Endothelial cell of umbilical vein (primary cell): ENCODE measurements around the gene HAND1. TPM values are rescaled to one million over a fixed set of nuclear protein-coding genes. Genes with fewer than 3 reads are reported as not detected.

ENCODE experiments used
- BruUV-seq: library from RNA; stranded (reverse); fragments of 400-500 nt; replicated peaks from 2 replicates; lab custom pipeline; 2021; lab: Mats Ljungman, UMichigan
- CTCF ChIA-PET: fragments of 300-600, 350-600 bp; sonication (Branson Sonifier 250); formaldehyde crosslinking; loops from one replicate; lab custom pipeline; 2021; ENCODE audit warnings: antibody characterized with exemption, inconsistent platforms; lab: Charles Lee
- POLR2A ChIA-PET: fragments of 300-600, 350-600 bp; sonication (Branson Sonifier 250); formaldehyde crosslinking; loops from one replicate; lab custom pipeline; 2021; ENCODE audit warnings: antibody characterized with exemption, inconsistent platforms; lab: Charles Lee
- DNase-seq: peaks from one replicate; pipeline ENCODE4 v3.0.0-alpha.2; 2011; ENCODE audit warnings: low read depth, low spot score
- FAIRE-seq: peaks from 2 replicates; lab custom pipeline; 2011; peaks lifted over from hg19 to GRCh38; lab: Jason Lieb, UNC
- H2AFZ ChIP-seq: 2 replicates; pipeline ENCODE4 v1.6.0; 2012; ENCODE audit warnings: low read depth, low read length, control low read depth, inconsistent platforms
- H3K27ac ChIP-seq: 2 replicates; pipeline ENCODE4 v1.5.1; 2011; ENCODE audit warnings: low read depth, mild to moderate bottlenecking, control low read depth, low read length, moderate library complexity; ENCODE audit not compliant: insufficient read depth
- H3K27me3 ChIP-seq, 2 experiments: 2 replicates each; pipeline versions ENCODE4 v1.6.0 to v1.6.1; 2011; ENCODE audit warnings: low read length in 2 of 2, mixed read lengths in 1 of 2; ENCODE audit not compliant: control insufficient read depth in 2 of 2, insufficient read depth in 2 of 2
- H3K36me3 ChIP-seq, 2 experiments: 2 replicates in 1 of 2; 3 replicates in 1 of 2; pipeline ENCODE4 v1.5.1; 2011; ENCODE audit warnings: low read length in 2 of 2, mild to moderate bottlenecking in 1 of 2, moderate library complexity in 1 of 2; ENCODE audit not compliant: control insufficient read depth in 2 of 2, insufficient read depth in 2 of 2; ENCODE audit errors: extremely low read depth in 1 of 2
- H3K4me1 ChIP-seq: 3 replicates; pipeline ENCODE4 v1.5.1; 2011; ENCODE audit warnings: mild to moderate bottlenecking, low read length; ENCODE audit not compliant: control insufficient read depth, insufficient read depth; ENCODE audit errors: extremely low read depth
- H3K4me2 ChIP-seq: 2 replicates; pipeline ENCODE4 v1.6.1; 2011; ENCODE audit warnings: low read length, control low read depth, mixed read lengths; ENCODE audit not compliant: insufficient read depth
- H3K4me3 ChIP-seq, 3 experiments: fragments of 200-600 bp in 1 of 3; sonication (generic), shearing (Covaris generic) in 1 of 3; replicated peaks in 1 of 3; 2 replicates each; pipeline ENCODE4 v1.5.1; 2011 to 2016; ENCODE audit warnings: control low read depth in 3 of 3, low read length in 3 of 3, mild to moderate bottlenecking in 2 of 3, inconsistent platforms in 1 of 3, low read depth in 1 of 3, moderate library complexity in 1 of 3; ENCODE audit not compliant: insufficient read depth in 1 of 3
- H3K79me2 ChIP-seq: 2 replicates; pipeline ENCODE4 v1.6.0; 2012; ENCODE audit warnings: low read length, inconsistent platforms; ENCODE audit not compliant: control insufficient read depth, insufficient read depth
- H3K9ac ChIP-seq: replicated peaks from 2 replicates; pipeline ENCODE3; 2011; ENCODE audit warnings: low read length, control low read depth; ENCODE audit not compliant: insufficient read depth; ENCODE audit errors: extremely low read depth
- H3K9me1 ChIP-seq: replicated peaks from 3 replicates; pipeline ENCODE4 v1.6.0; 2011; ENCODE audit warnings: mild to moderate bottlenecking, low read length; ENCODE audit not compliant: control insufficient read depth, insufficient read depth; ENCODE audit errors: extremely low read depth
- H3K9me3 ChIP-seq: replicated peaks from 2 replicates; pipeline ENCODE4 v1.5.1; 2012; ENCODE audit warnings: low read length, inconsistent platforms; ENCODE audit not compliant: control insufficient read depth, insufficient read depth
- H4K20me1 ChIP-seq: replicated peaks from 2 replicates; pipeline ENCODE3; 2011; ENCODE audit warnings: mild to moderate bottlenecking, low read length; ENCODE audit not compliant: control insufficient read depth, insufficient read depth; ENCODE audit errors: extremely low read depth
- EZH2 ChIP-seq: IDR thresholded peaks from 2 replicates; pipeline ENCODE4 v1.6.1; 2012; ENCODE audit warnings: borderline replicate concordance, low read depth, mild to moderate bottlenecking, moderate library complexity, low read length, inconsistent platforms; ENCODE audit not compliant: severe bottlenecking
- FOS ChIP-seq: IDR thresholded peaks from 2 replicates; pipeline ENCODE4 v1.6.1; 2011; ENCODE audit warnings: mild to moderate bottlenecking, low read length, moderate library complexity, borderline replicate concordance; ENCODE audit not compliant: insufficient read depth
- GATA2 ChIP-seq: IDR thresholded peaks from 2 replicates; pipeline ENCODE4 v1.7.0; 2011; ENCODE audit warnings: low read depth, mild to moderate bottlenecking, moderate library complexity, mixed read lengths, low read length; ENCODE audit not compliant: insufficient read length, insufficient read depth
- dilution Hi-C: fragments of 300-500 bp; cut with MboI; formaldehyde crosslinking; loops from one replicate; pipeline ENCODE4 v1.15.0; 2019; ENCODE audit warnings: low sequenced_read_pairs; ENCODE audit not compliant: extremely low pct_ligation_motif_present
- intact Hi-C: fragments of 100-400 bp; cut with micrococcal nuclease; formaldehyde crosslinking; loops from one replicate; pipeline ENCODE4 v1.10.0; 2022
- polyA plus RNA-seq, 4 experiments: library from polyadenylated mRNA; depleted of rRNA in 3 of 4; stranded (reverse) in 3 of 4; unstranded in 1 of 4; fragments of >200 nt; gene quantifications; 2 replicates each; pipeline versions ENCODE4 v1.2.1 to v1.2.3, GENCODE V29; 2011 to 2012; ENCODE audit warnings: missing spikeins in 1 of 4
- total RNA-seq: library from RNA; stranded (reverse); gene quantifications from 2 replicates; pipeline ENCODE4 v1.2.3, GENCODE V29; 2021
- TF ChIP-seq, protein P1 (sequence below), 2 donors: IDR thresholded peaks; 1 replicate in 1 of 2; 2 replicates in 1 of 2; pipeline ENCODE4 v1.5.1; 2011; ENCODE audit warnings: low read length in 2 of 2, mild to moderate bottlenecking in 2 of 2, moderate library complexity in 2 of 2, control low read depth in 1 of 2, inconsistent platforms in 1 of 2, low read depth in 1 of 2; ENCODE audit not compliant: insufficient read depth in 1 of 2; ENCODE audit errors: extremely low read depth in 1 of 2

The HAND1 gene
- total and polyA plus RNA-seq, 2 donors (not counting 3 experiments of a cell fraction or from before 2014, with no cell fraction given) = not detected

- Histone ChIP-seq H3K9me1 (no peaks in the 10 kb centered on the region), H4K20me1 (no peaks in the 10 kb centered on the region), H3K9ac (no peak overlapping the region), H2AFZ (no peak overlapping the region), H3K4me3 (no peak overlapping the region), H3K79me2 (no peaks in the 10 kb centered on the region), H3K27ac (no peak overlapping the region), H3K36me3 (no peaks in the 10 kb centered on the region), H3K4me1 (no peaks in the 10 kb centered on the region), H3K9me3 (no peaks in the 10 kb centered on the region), H3K4me2 (no peak overlapping the region), H3K27me3 (peaks cover 68 to 77% of the 10 kb centered on the region in 2 experiments)
- CTCF ChIA-PET = interaction anchor here (1.8 kb wide), 1 partner anchor 35 kb away, joined by 12 read pairs; no protein-coding TSS in a partner anchor
- DNase-seq (no peak), FAIRE-seq (no peak)
- intact Hi-C loops = no loop called here
- TF ChIP-seq, protein P1, sequence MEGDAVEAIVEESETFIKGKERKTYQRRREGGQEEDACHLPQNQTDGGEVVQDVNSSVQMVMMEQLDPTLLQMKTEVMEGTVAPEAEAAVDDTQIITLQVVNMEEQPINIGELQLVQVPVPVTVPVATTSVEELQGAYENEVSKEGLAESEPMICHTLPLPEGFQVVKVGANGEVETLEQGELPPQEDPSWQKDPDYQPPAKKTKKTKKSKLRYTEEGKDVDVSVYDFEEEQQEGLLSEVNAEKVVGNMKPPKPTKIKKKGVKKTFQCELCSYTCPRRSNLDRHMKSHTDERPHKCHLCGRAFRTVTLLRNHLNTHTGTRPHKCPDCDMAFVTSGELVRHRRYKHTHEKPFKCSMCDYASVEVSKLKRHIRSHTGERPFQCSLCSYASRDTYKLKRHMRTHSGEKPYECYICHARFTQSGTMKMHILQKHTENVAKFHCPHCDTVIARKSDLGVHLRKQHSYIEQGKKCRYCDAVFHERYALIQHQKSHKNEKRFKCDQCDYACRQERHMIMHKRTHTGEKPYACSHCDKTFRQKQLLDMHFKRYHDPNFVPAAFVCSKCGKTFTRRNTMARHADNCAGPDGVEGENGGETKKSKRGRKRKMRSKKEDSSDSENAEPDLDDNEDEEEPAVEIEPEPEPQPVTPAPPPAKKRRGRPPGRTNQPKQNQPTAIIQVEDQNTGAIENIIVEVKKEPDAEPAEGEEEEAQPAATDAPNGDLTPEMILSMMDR (IDR thresholded peaks at IDR 0.05; ENCODE audit: extremely low read depth in 1 of 2, insufficient read depth in 1 of 2, low read depth in 1 of 2, low read length in 2 of 2) = no peak
- no peak for TF ChIP-seq EZH2
- no peak for TF ChIP-seq FOS
- POLR2A ChIA-PET = no interaction called here
- dilution Hi-C loops = no loop called here
- BruUV-seq = no TSS peak
Observed at GRCh38 chr5:154486427-154486866, 8.4 kb upstream of the HAND1 start.

GRCh38 chr5:154485850-154486426 lies 7.9 kb upstream of the HAND1 start:
- Histone ChIP-seq H3K4me1 (no peaks in the 10 kb centered on the region), H4K20me1 (no peaks in the 10 kb centered on the region), H3K27ac (no peak overlapping the region), H3K9ac (no peak overlapping the region), H3K79me2 (no peaks in the 10 kb centered on the region), H2AFZ (no peak overlapping the region), H3K9me3 (no peaks in the 10 kb centered on the region), H3K27me3 (peaks cover 73 to 80% of the 10 kb centered on the region in 2 experiments), H3K9me1 (no peaks in the 10 kb centered on the region), H3K36me3 (no peaks in the 10 kb centered on the region), H3K4me3 (no peak overlapping the region), H3K4me2 (no peak overlapping the region)
- no TSS peak for BruUV-seq
- ChIA-PET POLR2A (no interaction called here), CTCF (interaction anchor here (1.8 kb wide), 1 partner anchor 35 kb away, joined by 12 read pairs; no protein-coding TSS in a partner anchor)
- dilution Hi-C loops = no loop called here
- intact Hi-C loops = no loop called here
- DNase-seq = no peak
- no peak for FAIRE-seq
- TF ChIP-seq GATA2 (no peak), EZH2 (peak; percentile 29)
